GM18951 (cell line): ENCODE measurements around the gene KYAT1.
A peak's percentile ranks its signal among the peaks of the same experiment; 100 is the strongest.
"Not testable (repeated sequence)": the region's sequence is repeated elsewhere in the genome, so short reads cannot be mapped to it uniquely, and the experiment has no call there.

Source experiments
- POLR2A ChIP-seq: IDR thresholded peaks from 4 replicates; pipeline ENCODE4 v1.6.1; 2011; ENCODE audit warnings: mild to moderate bottlenecking; ENCODE audit not compliant: insufficient read length, insufficient read depth; ENCODE audit errors: extremely low read depth
- in situ Hi-C: fragments of 300-500 bp; cut with MboI; formaldehyde crosslinking; loops from one replicate; pipeline ENCODE4 v1.12.0; 2022; ENCODE audit warnings: low sequenced_read_pairs, mixed read lengths, inconsistent platforms; ENCODE audit not compliant: unreplicated experiment

The KYAT1 gene

DNA sequence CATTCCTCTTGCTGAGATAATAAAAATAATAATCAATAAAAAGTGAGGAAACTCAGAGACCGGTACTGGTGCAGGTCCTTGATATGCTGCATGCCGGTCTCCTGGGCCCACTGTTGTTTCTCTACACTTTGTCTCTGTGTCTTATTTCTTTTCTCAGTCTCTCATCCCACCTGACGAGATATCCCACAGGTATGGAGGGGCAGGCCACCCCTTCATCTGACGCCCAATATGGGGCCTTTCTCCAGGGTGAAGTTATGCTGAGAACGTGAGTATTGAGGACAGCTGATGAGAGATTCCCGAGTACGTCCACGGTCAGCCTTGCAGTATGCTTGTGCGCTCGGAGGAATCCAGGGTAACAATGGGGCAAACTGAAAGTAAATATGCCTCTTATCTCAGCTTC, 30.7 kb downstream of the KYAT1 start:
- in situ Hi-C loops = not testable (repeated sequence)

GRCh38 chr9:128847803-128848202, 33.9 kb downstream of the KYAT1 start:
- TF ChIP-seq POLR2A = no peak
- in situ Hi-C loops = no loop called here

DNA sequence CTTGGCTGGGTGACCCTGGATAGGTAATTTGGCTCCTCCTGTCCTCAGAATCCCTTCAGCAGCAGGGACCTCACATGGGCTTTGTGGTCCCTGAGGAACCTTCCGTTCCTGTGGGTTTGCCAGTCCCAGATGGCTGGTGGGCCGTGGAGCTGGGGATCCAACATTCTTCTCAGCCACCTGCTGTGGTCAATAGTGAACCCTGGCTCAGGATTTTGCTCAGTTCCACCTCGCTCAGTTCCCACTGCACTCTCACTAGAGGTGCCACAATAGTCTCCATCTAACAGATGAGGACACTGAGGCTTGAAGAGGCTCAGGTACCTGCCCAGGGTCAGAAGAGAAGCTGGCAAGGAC, 35.1 kb downstream of the KYAT1 start:
- in situ Hi-C loops = no loop called here
- no peak for TF ChIP-seq POLR2A

GRCh38 chr9:128845186-128845931, 36.4 kb downstream of the KYAT1 start:
- in situ Hi-C loops = no loop called here
- TF ChIP-seq POLR2A = no peak

GRCh38 chr9:128843171-128843570, 38.6 kb downstream of the KYAT1 start:
- in situ Hi-C loops = not testable (repeated sequence)

- TF ChIP-seq POLR2A = no peak
- in situ Hi-C loops = no loop called here
Measured at GRCh38 chr9:128841694-128842492, 39.9 kb downstream of the KYAT1 start.

- TF ChIP-seq POLR2A = no peak
- in situ Hi-C loops = no loop called here
Measured at GRCh38 chr9:128840524-128840923, 41.2 kb downstream of the KYAT1 start.

DNA sequence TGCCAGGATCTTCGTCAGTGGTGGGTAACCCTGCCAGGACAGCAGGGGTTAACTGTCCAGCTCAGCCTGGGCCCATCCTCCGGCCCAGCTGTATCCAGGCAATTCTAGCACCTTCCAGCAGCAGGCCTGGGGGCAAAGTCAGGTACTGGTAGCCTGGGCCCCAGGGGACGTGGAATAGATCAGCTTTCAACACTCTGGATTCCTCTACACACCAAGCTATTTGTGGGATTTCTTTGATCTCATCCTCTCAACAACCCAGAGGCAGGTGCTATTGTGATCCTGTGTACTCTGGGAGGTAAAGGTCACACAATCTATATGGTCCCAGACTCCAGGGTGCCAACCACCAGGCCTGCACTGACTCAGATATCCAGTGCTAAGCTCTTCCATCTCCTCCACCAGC, 43.4 kb downstream of the KYAT1 start:
- in situ Hi-C loops = no loop called here

GRCh38 chr9:128836509-128837145, 45.1 kb downstream of the KYAT1 start:
- in situ Hi-C loops = no loop called here
- TF ChIP-seq POLR2A = no peak

More for the DNA sequence above, 43.4 kb downstream of the KYAT1 start:
- no peak for TF ChIP-seq POLR2A

GRCh38 chr9:128835246-128836210, 46.2 kb downstream of the KYAT1 start:
- no peak for TF ChIP-seq POLR2A
- in situ Hi-C loops = no loop called here

DNA sequence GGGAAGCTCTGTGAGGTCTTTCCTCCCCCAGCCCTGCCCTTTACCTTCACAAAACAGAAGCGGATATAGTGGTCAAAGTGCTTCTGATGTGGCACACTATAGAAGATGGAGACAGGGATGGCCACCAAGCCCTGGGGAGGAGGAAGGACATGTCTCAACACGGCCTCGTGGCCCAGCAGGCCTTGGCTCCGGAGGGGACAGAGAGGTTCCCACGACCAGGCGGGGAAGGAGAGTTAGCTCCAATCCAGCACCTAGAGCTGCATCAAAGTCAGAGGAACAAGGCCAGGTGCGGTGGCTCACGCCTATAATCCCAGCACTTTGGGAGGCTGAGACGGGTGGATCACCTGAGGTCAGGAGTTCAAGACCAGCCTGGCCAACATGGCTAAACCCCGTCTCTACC, 48.1 kb downstream of the KYAT1 start:
- in situ Hi-C loops = no loop called here
- no peak for TF ChIP-seq POLR2A

- in situ Hi-C loops = no loop called here
Measured at GRCh38 chr9:128829477-128830251, 52.1 kb downstream of the KYAT1 start, which contains the start of gene SPOUT1. SPOUT1 (minus strand) TSS chr9:128829794; CDS start chr9:128829780, 14 bp downstream.

More at GRCh38 chr9:128829477-128830251, 52.1 kb downstream of the KYAT1 start, which contains the start of gene SPOUT1:
- peak; percentile 96 for TF ChIP-seq POLR2A
